OCI-LY7 (cell line): Measurements from ENCODE around the gene VPS8. TPM values are rescaled to one million over a fixed set of nuclear protein-coding genes. Genes with fewer than 3 reads are reported as not detected.

Source experiments
- BruUV-seq: library from RNA; stranded (reverse); fragments of 400-500 nt; replicated peaks from 2 replicates; lab custom pipeline; 2021; lab: Mats Ljungman, UMichigan
- CTCF ChIA-PET: fragments of 300-600 bp; sonication (Branson Sonifier 250); formaldehyde crosslinking; loops from one replicate; lab custom pipeline; 2022; ENCODE audit warnings: antibody characterized with exemption; ENCODE audit not compliant: unreplicated experiment; lab: Charles Lee
- POLR2A ChIA-PET: fragments of 300-600 bp; sonication (Branson Sonifier 250); formaldehyde crosslinking; loops from one replicate; lab custom pipeline; 2022; ENCODE audit warnings: antibody characterized with exemption; lab: Charles Lee
- DNase-seq: peaks from one replicate; pipeline ENCODE4 v3.0.0-alpha.2; 2015; ENCODE audit warnings: low spot score
- H2AFZ ChIP-seq: fragments of 200-600 bp; sonication (generic), shearing (Covaris generic); 2 replicates; pipeline ENCODE4 v1.6.1; 2014; ENCODE audit warnings: mild to moderate bottlenecking, antibody characterized with exemption, low read length, moderate library complexity
- H3K27ac ChIP-seq: fragments of 200-600 bp; sonication (generic); 2 replicates; pipeline ENCODE4 v1.5.1; 2014; ENCODE audit warnings: mixed run types, low read depth, mild to moderate bottlenecking, moderate library complexity, low read length, inconsistent platforms; ENCODE audit not compliant: poor library complexity, severe bottlenecking
- H3K36me3 ChIP-seq: fragments of 200-600 bp; sonication (generic); 2 replicates; pipeline ENCODE4 v1.6.1; 2014; ENCODE audit warnings: mild to moderate bottlenecking, antibody characterized with exemption, low read length, moderate library complexity, mixed read lengths; ENCODE audit not compliant: insufficient read depth
- H3K4me1 ChIP-seq: fragments of 200-600 bp; sonication (generic); 2 replicates; pipeline ENCODE4 v1.5.1; 2014; ENCODE audit warnings: mild to moderate bottlenecking, low read length; ENCODE audit not compliant: insufficient read depth, poor library complexity, severe bottlenecking
- H3K4me2 ChIP-seq: fragments of 200-600 bp; sonication (generic); 2 replicates; pipeline ENCODE4 v1.6.1; 2014; ENCODE audit warnings: mild to moderate bottlenecking, low read length
- H3K4me3 ChIP-seq: fragments of 200-600 bp; sonication (generic); 2 replicates; pipeline ENCODE4 v1.5.1; 2014; ENCODE audit warnings: mild to moderate bottlenecking, low read depth, low read length; ENCODE audit not compliant: poor library complexity, severe bottlenecking
- H3K79me2 ChIP-seq: fragments of 200-600 bp; sonication (generic); 2 replicates; pipeline ENCODE4 v1.6.1; 2016; ENCODE audit warnings: low read depth, mild to moderate bottlenecking, low read length, moderate library complexity, mixed read lengths; ENCODE audit not compliant: insufficient read depth
- H3K9me2 ChIP-seq: fragments of 200-600 bp; sonication (generic); 2 replicates; pipeline ENCODE4 v1.6.1; 2016; ENCODE audit warnings: mild to moderate bottlenecking, low read length, mixed read lengths; ENCODE audit not compliant: insufficient read depth
- H3K9me3 ChIP-seq: fragments of 200-600 bp; sonication (generic); 2 replicates; pipeline ENCODE4 v1.6.1; 2014; ENCODE audit warnings: mild to moderate bottlenecking, mixed run types, low read length, mixed read lengths
- H4K20me1 ChIP-seq: fragments of 200-600 bp; sonication (generic); 2 replicates; pipeline ENCODE4 v1.6.1; 2014; ENCODE audit warnings: mild to moderate bottlenecking, antibody characterized with exemption, low read length, moderate library complexity, mixed read lengths; ENCODE audit not compliant: insufficient read depth
- EZH2phosphoT487 ChIP-seq: fragments of 200-600 bp; sonication (generic); IDR thresholded peaks from 2 replicates; pipeline ENCODE4 v1.6.1; 2018; ENCODE audit warnings: low read depth, borderline replicate concordance, mild to moderate bottlenecking, mixed run types, antibody characterized with exemption, low read length, moderate library complexity, mixed read lengths
- intact Hi-C: fragments of 100-400 bp; cut with micrococcal nuclease; formaldehyde crosslinking; loops from one replicate; pipeline ENCODE4 v1.10.0; 2022; ENCODE audit not compliant: unreplicated experiment
- total RNA-seq, 2 experiments: library from RNA; depleted of rRNA in 1 of 2; stranded (reverse); fragments of >200 nt in 1 of 2; shearing (Covaris generic) in 1 of 2; gene quantifications; 2 replicates each; pipeline ENCODE4 v1.2.3, GENCODE V29; 2014 to 2022
- TF ChIP-seq, protein P1 (sequence below): fragments of 200-600 bp; sonication (generic); conservative IDR thresholded peaks from 2 replicates; pipeline ENCODE4 v1.5.1; 2014; ENCODE audit warnings: mild to moderate bottlenecking, antibody characterized with exemption, low read length, moderate library complexity, mixed read lengths

VPS8 gene
- total RNA-seq, 2 experiments from 2014 or later, result 33.5 to 44.9 TPM

DNA sequence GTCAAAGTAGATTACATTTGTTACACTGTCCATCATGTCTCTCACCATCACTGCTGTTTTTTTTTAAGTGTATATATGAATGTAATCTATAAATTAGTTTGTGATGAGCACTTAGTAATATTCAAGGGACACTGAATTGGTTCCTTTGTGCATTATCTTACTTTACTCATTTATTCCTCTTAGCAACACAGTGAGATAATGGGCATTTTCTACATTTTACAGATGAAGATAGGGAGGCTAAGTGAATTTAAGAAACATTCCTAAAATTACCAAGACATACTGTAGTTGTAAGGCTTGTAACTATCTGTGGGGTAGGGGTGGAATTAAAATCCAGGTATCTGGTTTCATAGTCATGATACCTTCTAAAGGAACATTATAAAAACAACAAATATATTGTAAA, 33.9 kb downstream of the VPS8 start:
- CTCF ChIA-PET, result interaction anchor here (0.6 kb wide), 1 partner anchor 38 kb away, joined by 3 read pairs; no protein-coding TSS in a partner anchor
- no peaks in the 10 kb centered on the region for H3K36me3 ChIP-seq
- H3K27ac ChIP-seq, result no peak overlapping the region
- no peak overlapping the region for H3K4me2 ChIP-seq
- POLR2A ChIA-PET, result no interaction called here
- TF ChIP-seq EZH2phosphoT487, result no peak
- BruUV-seq, result no TSS peak
- no peaks in the 10 kb centered on the region for H3K79me2 ChIP-seq
- H3K4me1 ChIP-seq, result peaks cover 7% of the 10 kb centered on the region
- no peak overlapping the region for H3K4me3 ChIP-seq
- intact Hi-C loops, result no loop called here
- no peaks in the 10 kb centered on the region for H3K9me3 ChIP-seq
- H3K9me2 ChIP-seq, result no peaks in the 10 kb centered on the region
- no peak for DNase-seq
- no peaks in the 10 kb centered on the region for H4K20me1 ChIP-seq
- H2AFZ ChIP-seq, result no peak overlapping the region

DNA sequence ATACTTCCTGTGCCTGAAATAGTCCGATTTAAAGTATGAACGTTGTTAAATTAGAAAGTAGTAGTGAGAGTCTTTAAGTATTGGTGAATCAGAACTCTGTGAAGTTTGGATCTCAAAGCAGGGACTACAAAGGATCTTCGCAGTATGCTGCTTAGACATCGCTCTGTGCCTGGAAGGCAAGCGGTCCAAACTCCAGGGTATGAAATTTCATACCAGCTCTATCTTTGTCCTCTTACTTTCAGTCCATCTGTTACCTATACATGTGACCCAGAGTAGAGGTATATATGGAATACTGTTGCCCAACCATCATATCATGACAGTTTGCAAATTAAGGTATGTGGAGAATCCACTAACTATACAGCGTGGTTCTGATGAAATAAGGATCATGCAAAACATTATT, 34.5 kb downstream of the VPS8 start:
- BruUV-seq, result no TSS peak
- peaks cover 7% of the 10 kb centered on the region for H3K4me1 ChIP-seq
- intact Hi-C loops, result no loop called here
- H3K4me2 ChIP-seq, result no peak overlapping the region
- no peaks in the 10 kb centered on the region for H3K79me2 ChIP-seq
- no peaks in the 10 kb centered on the region for H4K20me1 ChIP-seq
- ChIA-PET CTCF (no interaction called here), POLR2A (no interaction called here)
- no peak overlapping the region for H2AFZ ChIP-seq
- DNase-seq, result no peak
- 0 out of 2 replicates have a peak, but pooled peaks cover 6% of the 10 kb centered on the region for H3K36me3 ChIP-seq
- TF ChIP-seq, protein P1, sequence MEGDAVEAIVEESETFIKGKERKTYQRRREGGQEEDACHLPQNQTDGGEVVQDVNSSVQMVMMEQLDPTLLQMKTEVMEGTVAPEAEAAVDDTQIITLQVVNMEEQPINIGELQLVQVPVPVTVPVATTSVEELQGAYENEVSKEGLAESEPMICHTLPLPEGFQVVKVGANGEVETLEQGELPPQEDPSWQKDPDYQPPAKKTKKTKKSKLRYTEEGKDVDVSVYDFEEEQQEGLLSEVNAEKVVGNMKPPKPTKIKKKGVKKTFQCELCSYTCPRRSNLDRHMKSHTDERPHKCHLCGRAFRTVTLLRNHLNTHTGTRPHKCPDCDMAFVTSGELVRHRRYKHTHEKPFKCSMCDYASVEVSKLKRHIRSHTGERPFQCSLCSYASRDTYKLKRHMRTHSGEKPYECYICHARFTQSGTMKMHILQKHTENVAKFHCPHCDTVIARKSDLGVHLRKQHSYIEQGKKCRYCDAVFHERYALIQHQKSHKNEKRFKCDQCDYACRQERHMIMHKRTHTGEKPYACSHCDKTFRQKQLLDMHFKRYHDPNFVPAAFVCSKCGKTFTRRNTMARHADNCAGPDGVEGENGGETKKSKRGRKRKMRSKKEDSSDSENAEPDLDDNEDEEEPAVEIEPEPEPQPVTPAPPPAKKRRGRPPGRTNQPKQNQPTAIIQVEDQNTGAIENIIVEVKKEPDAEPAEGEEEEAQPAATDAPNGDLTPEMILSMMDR, result no peak
- no peak for TF ChIP-seq EZH2phosphoT487
- no peaks in the 10 kb centered on the region for H3K9me3 ChIP-seq
- no peak overlapping the region for H3K27ac ChIP-seq
- no peaks in the 10 kb centered on the region for H3K9me2 ChIP-seq
- no peak overlapping the region for H3K4me3 ChIP-seq

DNA sequence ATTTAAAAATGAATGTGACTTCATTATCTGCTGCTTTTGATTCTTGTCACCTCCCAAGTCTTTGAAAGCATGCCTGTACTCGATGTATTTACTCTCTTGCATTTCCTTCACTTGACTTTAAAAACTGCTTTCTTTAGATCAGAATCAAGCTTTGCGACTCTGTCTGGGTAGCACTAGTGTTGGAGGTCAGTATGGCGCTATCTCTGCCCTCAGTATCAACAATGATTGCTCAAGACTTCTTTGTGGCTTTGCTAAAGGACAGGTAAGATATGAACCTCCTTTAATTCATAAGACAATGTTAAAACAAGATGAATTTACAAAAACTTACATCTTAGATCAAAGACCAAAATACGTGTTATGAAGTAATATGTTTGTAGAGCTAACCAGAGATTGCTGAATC, 37.0 kb downstream of the VPS8 start:
- H3K36me3 ChIP-seq, result peaks cover 18% of the 10 kb centered on the region; the same call in 1 of the 2 replicates
- H2AFZ ChIP-seq, result no peak overlapping the region
- H3K79me2 ChIP-seq, result no peaks in the 10 kb centered on the region
- TF ChIP-seq, protein P1, result no peak
- TF ChIP-seq EZH2phosphoT487, result no peak
- no peaks in the 10 kb centered on the region for H3K9me3 ChIP-seq
- POLR2A ChIA-PET, result interaction anchor here (0.7 to 1.8 kb wide), 2 partner anchors 9 to 1646 kb away, joined by 4 read pairs; no protein-coding TSS in a partner anchor
- DNase-seq, result no peak
- H3K4me1 ChIP-seq, result peaks cover 7% of the 10 kb centered on the region
- intact Hi-C loops, result no loop called here
- no peaks in the 10 kb centered on the region for H3K9me2 ChIP-seq
- BruUV-seq, result no TSS peak
- H4K20me1 ChIP-seq, result no peaks in the 10 kb centered on the region
- CTCF ChIA-PET, result no interaction called here
- H3K4me3 ChIP-seq, result no peak overlapping the region
- H3K27ac ChIP-seq, result no peak overlapping the region
- H3K4me2 ChIP-seq, result no peak overlapping the region
